Putamen (tissue), 1 donor: ENCODE measurements around the gene TRIM7.

Source experiments
- DNase-seq: peaks from one replicate; pipeline ENCODE4 v3.0.0-alpha.2; 2016; ENCODE audit warnings: low spot score

TRIM7 gene

DNA sequence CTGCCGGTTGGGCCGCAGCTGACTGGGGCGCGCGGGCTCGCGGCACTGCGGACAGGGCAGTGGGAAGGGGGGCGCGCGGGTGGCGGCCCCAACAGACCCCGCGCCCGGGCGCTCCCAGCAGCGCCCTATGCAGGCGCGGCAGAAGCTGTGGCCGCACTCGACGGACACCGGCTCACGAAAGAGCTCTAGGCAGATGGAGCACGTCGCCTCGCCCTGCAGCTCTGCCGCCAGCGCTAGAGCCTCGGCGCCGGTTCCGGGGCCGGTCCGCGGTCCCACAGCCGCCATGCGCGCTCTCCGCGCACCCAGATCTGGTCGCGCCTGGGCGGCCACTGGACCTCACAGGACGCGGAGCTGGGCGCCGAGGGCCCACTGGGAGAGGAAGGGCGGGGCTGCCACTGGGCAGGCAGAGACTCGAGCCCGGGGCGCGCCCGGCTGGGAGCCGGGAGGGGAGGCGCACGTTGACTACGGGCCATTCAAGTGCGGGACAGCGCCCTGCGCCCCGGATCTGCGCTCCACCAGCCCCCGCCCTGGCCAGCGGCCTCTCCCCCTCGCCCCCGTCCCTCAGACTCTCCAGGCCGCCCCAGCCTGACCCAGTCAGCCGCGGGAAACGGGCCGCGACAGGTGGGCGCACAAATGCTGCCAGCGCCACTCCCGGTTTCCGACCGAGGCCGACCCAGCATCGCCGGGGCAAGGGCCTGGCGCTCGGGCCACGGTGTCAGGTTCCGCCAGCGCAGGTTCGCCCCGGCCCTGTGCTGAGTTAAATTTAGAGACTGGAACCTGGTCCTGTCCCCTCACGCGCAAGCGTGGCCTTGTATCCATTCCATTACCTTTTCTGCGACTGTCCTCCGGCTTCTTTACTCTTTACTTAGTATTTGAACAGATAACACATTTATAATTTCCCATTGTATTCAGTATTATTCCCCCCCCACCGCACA is at the start of gene TRIM7:
Gene TRIM7, minus strand, starts transcription at position 371 of the 935 bp plus-strand sequence. Its CDS starts 86 bp downstream, at position 285.
- no peak for DNase-seq

GRCh38 chr5:181248277-181248676 is 43.3 kb upstream of the TRIM7 start:
- no peak for DNase-seq

DNA sequence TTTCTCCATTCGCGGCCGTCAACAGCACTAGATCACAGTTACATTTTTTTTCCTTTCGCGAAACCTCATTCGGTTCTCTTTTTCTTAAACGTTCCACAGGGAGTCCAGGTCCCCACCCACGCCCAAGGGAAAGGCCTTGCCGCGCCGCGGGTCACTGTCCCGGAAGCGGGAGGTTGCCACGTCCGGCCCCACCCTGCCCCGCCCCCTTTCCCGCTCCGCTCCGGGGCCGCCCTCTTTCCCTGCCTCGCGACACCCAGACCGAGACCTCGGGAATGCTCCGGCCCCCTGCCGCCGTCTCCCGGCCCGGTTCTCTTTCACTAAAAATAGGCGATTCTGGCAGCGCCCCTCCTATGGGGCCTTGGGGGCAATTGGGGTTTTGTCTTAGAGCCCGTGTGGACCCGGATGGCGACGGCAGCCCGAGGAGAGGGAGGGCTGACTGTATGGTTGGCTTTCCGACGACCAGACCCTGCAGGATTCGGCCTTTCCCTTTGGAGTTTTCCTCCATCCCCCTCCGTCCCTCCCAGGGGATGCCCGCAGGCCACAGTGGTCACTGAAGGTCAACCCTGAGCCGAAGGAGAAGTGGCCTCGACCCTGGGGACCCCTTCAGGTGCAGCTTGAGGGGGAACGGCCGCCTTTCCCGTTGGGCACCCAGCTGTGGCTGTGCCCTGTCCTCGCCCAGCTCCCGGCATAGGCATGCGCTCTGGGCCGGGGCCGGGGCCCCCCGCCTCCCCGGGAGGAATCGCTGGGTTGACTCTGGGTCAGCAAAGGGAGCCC is 41.5 kb upstream of the TRIM7 start:
- peak; percentile 87 for DNase-seq

- no peak for DNase-seq
Measured at GRCh38 chr5:181245427-181246275, 40.7 kb upstream of the TRIM7 start.

GRCh38 chr5:181243564-181244343 is 38.8 kb upstream of the TRIM7 start, which contains the start of gene RACK1:
Gene RACK1 (minus strand): TSS chr5:181243906. CDS start chr5:181243800, 106 bp downstream.
- DNase-seq, result peak; percentile 93

DNA sequence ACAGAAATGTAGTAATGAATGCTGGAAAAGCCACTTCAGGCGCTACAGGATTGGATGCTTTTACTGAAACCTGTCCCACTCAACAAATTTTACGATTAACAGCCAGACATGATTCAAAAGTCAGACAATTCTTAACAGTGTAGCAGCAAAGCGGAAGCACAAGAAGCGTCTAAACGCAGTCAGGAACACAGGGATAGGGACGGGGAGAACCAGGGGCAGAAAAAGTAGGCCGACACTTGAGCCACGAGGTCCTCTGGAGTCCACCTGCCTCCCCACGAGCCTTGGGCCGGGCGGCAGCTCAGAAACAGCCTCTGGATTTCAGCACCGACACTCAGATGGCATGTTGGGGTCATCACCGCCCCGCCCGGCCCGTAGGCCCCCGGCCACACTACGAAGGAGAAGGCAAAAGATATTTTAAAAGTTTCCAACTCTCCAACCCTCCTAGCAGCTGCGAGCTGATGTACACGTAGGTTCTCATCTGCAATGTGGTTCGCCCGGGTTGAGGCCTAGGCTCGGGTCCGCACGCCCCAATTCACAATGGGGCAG is 38.1 kb upstream of the TRIM7 start:
- no peak for DNase-seq

DNA sequence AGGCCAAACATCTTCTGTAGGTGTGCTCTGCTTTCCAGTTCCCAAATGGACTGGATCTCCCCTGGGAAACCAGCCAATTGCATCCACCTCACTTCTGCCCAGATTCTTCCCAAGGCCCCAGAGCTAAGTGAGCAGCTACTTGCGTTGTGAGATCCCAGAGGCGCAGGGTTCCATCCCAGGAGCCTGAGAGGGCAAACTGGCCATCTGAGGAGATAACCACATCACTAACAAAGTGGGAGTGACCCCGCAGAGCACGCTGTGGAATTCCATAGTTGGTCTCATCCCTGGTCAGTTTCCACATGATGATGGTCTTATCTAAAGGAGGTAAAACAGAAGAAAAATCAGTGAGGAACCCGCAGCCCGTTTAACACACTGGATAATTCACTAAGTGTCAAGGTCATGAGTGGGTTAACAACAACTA is 37.0 kb upstream of the TRIM7 start:
- DNase-seq, result no peak

GRCh38 chr5:181241393-181241975 is 36.5 kb upstream of the TRIM7 start:
- no peak for DNase-seq

DNA sequence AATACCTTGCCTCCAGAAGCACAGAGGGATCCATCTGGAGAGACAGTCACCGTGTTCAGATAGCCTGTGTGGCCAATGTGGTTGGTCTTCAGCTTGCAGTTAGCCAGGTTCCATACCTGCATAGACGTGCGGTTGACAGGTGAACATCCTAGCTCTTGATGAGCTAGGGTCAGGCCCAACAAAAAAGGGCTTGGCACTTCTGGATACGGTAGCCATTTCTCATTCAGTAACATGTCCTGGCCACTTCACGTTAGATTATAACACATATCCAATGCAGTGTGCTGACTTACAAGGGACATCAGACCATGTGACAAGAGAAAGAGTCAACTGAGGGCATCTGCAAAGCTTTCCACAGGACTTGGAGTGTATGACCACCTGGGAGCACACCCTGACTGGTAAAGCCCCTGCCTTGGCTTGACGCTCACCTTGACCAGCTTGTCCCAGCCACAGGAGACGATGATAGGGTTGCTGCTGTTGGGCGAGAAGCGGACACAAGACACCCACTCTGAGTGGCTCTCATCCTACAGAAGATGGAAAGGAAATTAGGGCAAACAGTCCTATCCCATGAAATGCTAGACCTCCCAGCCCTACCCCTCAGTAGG is 34.2 kb upstream of the TRIM7 start:
- DNase-seq, result no peak

DNA sequence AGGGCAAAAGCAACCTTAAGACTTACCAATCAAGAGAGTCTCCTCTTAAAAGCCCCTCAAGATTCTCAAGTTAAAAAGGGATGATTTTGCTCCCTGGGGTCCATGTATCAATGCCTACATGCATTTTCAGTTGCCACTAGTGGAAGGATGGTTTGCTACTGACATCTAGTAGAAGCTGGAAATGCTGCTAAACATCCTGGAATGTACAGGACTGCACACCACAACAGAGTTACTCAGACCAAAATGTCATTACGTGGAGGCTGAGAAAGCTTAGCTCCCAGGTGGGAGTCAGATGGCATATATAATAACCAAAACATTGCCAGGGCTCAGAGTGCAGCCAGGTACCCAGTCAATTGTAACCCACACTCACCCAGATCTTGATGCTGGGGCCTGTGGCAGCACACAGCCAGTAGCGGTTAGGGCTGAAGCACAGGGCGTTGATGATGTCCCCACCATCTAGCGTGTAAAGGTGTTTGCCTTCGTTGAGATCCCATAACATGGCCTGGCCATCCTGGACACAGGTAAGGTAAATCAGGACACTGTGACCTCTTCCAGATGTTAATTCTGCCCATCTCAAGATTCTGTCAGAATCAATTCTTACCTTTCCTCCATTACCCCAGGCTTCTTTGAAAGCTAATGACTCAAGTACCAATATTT is 32.9 kb upstream of the TRIM7 start:
- DNase-seq, result no peak

GRCh38 chr5:181236954-181237641 is 32.1 kb upstream of the TRIM7 start:
- DNase-seq, result no peak

DNA sequence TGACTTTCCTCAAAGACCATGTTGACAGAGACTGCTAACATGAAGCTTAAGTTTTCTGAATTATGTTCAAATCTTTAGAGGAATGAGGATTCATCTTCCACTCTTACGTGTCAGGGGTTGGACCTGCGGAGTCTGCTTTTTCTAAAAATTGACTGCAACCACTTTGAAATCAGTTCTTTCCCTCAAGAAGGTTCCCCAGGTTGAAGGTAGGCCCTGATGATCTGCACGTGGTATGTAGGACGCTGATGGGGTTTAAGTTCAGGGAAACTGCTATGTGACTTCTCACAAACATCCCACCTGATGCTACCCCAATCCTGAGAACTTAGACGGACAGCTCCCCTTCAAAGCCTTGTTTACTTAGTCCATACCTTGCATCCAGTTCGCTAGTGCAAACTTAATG is 31.5 kb upstream of the TRIM7 start:
- no peak for DNase-seq

GRCh38 chr5:181235689-181236366 is 30.8 kb upstream of the TRIM7 start:
- no peak for DNase-seq

GRCh38 chr5:181235323-181235688 is 30.3 kb upstream of the TRIM7 start:
- DNase-seq, result no peak

- DNase-seq, result no peak
Measured at GRCh38 chr5:181234455-181235306, 29.7 kb upstream of the TRIM7 start.

- no peak for DNase-seq
Measured at GRCh38 chr5:181233801-181234454, 28.9 kb upstream of the TRIM7 start.
